Activated CD4-positive, alpha-beta memory T cell treated with anti-CD3 and anti-CD28 coated beads, Interleukin-2, amount 10 ng/mL, durations not matched to agents 7 days and 5 days (primary cell): ENCODE data around the gene PARP9. TPM values are rescaled to one million over a fixed set of nuclear protein-coding genes. Genes with fewer than 3 reads are reported as not detected.
A peak's percentile ranks its signal among the peaks of the same experiment; 100 is the strongest.
"Not testable (repeated sequence)": the region's sequence is repeated elsewhere in the genome, so short reads cannot be mapped to it uniquely, and the experiment has no call there.

Source experiments
- CTCF ChIA-PET: fragments of 350-600 bp; sonication (Branson Sonifier 250); formaldehyde crosslinking; loops from one replicate; lab custom pipeline; 2021; ENCODE audit warnings: antibody characterized with exemption, inconsistent platforms; lab: Charles Lee
- POLR2A ChIA-PET: fragments of 350-600 bp; sonication (Branson Sonifier 250); formaldehyde crosslinking; loops from one replicate; lab custom pipeline; 2021; ENCODE audit warnings: antibody characterized with exemption; lab: Charles Lee
- DNase-seq: peaks from one replicate; pipeline ENCODE4 v3.0.0-alpha.2; 2020
- H3K27ac Mint-ChIP-seq: one replicate; pipeline ENCODE4 v1.8.0; 2021; ENCODE audit warnings: mild to moderate bottlenecking, mixed read lengths
- H3K27me3 Mint-ChIP-seq: one replicate; pipeline ENCODE4 v1.8.0; 2021; ENCODE audit warnings: mixed read lengths
- H3K36me3 Mint-ChIP-seq: one replicate; pipeline ENCODE4 v1.8.0; 2021; ENCODE audit warnings: low read depth, mixed read lengths
- H3K4me1 Mint-ChIP-seq: one replicate; pipeline ENCODE4 v1.8.0; 2021; ENCODE audit warnings: mixed read lengths
- H3K4me3 Mint-ChIP-seq: one replicate; pipeline ENCODE4 v1.8.0; 2021; ENCODE audit warnings: mild to moderate bottlenecking, mixed read lengths
- H3K9me3 Mint-ChIP-seq: one replicate; pipeline ENCODE4 v1.8.0; 2021; ENCODE audit warnings: mixed read lengths
- total RNA-seq, 2 experiments: library from RNA; stranded (reverse); gene quantifications; one replicate each; pipeline ENCODE4 v1.2.3, GENCODE V29; 2021

PARP9 gene
- total RNA-seq, 2 experiments from 2014 or later, result 151 to 157 TPM

DNA sequence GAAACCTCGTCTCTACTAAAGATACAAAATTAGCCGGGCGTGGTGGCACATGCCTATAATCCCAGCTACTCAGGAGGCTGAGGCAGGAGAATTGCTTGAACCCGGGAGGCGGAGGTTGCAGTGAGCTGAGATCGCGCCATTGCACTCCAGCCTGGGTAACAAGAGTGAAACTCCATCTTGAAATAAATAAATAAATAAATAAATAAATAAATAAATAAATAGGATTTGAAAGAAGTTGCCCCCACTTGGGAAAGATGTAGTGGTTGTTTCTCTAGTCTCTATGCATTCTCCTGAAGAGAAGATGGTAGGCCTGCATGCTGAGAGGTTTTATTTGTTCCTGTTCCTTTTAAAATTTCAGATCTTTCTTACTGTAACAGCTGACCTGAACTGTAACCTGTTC is 4.0 kb upstream of the PARP9 start:
- Mint-ChIP-seq H3K4me1 (peaks cover 68% of the 10 kb centered on the region), H3K36me3 (peaks cover 83% of the 10 kb centered on the region)

DNA sequence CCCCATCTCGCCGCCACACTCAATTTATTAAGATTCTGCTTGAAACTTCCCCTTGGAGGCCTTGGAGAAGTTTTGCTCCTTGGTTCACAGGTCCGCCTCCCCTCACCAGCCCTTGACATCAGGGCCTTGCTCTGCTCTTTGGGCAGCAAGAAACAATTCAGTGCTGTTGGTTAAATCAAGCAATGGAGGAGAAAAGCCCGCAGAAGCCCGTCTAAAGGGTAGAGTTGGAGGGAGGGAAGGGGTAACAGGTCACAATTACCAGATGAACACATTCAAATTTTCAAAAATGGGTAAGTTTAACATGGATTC is 429 bp downstream of the PARP9 start:
- CTCF ChIA-PET, result interaction anchor here (1.0 to 12.3 kb wide), 6 partner anchors 11 to 1018 kb away, joined by 3 to 206 read pairs (median 4); partner anchors contain the start of genes FAM162A, PARP14 and POLQ
- Mint-ChIP-seq H3K4me3 (peak overlapping the region; percentile 98), H3K27ac (peak overlapping the region; percentile 98), H3K27me3 (no peaks in the 10 kb centered on the region), H3K4me1 (peaks cover 73% of the 10 kb centered on the region), H3K36me3 (peaks cover 83% of the 10 kb centered on the region), H3K9me3 (no peaks in the 10 kb centered on the region)
- POLR2A ChIA-PET, result interaction anchor here (1.0 to 13.4 kb wide), 21 partner anchors 11 to 1018 kb away, joined by 3 to 228 read pairs (median 7); partner anchors contain the start of genes FAM162A, HCLS1, HSPBAP1 and KPNA1
- peak; percentile 30 for DNase-seq

More for the DNA sequence above, 4.0 kb upstream of the PARP9 start:
- not testable (repeated sequence) for H3K9me3 Mint-ChIP-seq, DNase-seq, H3K4me3 Mint-ChIP-seq, H3K27me3 Mint-ChIP-seq
- ChIA-PET CTCF (interaction anchor here (1.2 kb wide), 1 partner anchor 111 kb away, joined by 6 read pairs; no protein-coding TSS in a partner anchor), POLR2A (interaction anchor here (9.1 kb wide), 1 partner anchor 8 kb away, joined by 129 read pairs; the partner anchor contains the start of gene PARP15)
- peak overlapping the region; percentile 51 for H3K27ac Mint-ChIP-seq

DNA sequence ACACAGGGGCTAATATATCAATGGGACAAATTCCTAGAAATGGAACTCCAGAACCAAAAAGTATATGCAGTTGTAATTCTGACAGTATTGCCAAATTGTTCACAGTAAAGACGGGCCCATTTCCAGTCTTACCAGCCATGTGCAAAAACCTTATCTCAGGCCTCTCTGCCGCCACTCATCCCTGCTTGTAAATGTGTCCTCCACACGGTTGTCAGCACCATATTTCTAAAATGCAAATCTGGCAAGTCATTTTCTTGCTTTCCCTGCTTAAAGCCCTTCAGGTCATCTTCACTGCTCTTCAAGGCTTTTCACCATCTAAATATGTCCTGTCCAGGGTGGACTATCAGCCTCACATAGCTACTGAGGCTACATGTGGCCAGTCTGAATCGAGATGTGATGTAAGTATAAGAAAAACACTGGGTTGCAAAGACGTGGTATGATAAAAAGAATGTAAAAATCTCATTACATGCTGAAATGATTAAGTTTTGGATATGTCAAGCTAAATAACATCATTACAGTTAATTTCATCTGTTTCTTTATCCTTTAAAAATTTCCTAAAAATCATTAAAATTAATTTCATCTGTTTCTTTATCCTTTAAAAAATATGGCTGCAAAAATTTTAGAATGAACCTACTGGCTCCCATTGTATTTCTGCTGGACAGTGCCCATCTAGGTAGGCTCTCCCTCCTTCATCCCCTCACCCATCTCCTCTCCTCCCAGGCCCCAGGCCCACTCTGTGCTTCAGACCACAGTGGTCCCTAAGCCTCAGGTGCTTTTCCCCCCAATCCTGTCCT is 980 bp downstream of the PARP9 start:
- Mint-ChIP-seq H3K36me3 (peaks cover 80% of the 10 kb centered on the region), H3K9me3 (no peaks in the 10 kb centered on the region), H3K27ac (peak overlapping the region; percentile 98), H3K4me1 (peaks cover 69% of the 10 kb centered on the region), H3K4me3 (peak overlapping the region; percentile 98), H3K27me3 (no peaks in the 10 kb centered on the region)
- ChIA-PET CTCF (interaction anchor here (0.9 to 12.3 kb wide), 5 partner anchors 8 to 124 kb away, joined by 3 to 206 read pairs (median 4); partner anchors contain the start of gene PARP14), POLR2A (interaction anchor here (1.5 to 13.4 kb wide), 5 partner anchors 13 to 147 kb away, joined by 3 to 228 read pairs (median 23); partner anchors contain the start of genes KPNA1, PARP14, PARP15 and WDR5B)
- DNase-seq, result no peak

DNA sequence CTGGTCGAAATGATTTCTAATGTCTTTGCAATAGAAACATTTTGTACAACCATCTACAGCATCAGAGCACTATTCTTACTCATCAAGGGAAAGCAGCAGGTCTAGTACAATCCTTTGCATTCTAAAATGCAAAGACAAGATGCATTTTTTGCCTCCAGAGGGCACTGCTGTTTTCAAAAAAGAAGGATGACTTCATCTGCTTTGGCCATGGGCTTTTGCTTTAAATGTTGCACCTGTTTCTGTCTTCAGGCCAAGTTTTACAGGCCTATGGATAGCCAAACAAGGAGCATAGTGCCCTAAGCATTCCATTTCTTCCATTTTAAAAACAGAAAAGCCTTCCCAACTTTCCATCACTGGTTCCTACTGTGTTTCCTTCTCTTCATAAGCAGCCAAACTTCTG is 3.4 kb downstream of the PARP9 start:
- POLR2A ChIA-PET, result interaction anchor here (9.1 to 13.4 kb wide), 2 partner anchors 16 to 119 kb away, joined by 129 to 228 read pairs; partner anchors contain the start of genes PARP14 and PARP15
- CTCF ChIA-PET, result interaction anchor here (1.0 to 12.3 kb wide), 5 partner anchors 18 to 176 kb away, joined by 3 to 206 read pairs (median 4); partner anchors contain the start of genes FAM162A and PARP14
- peaks cover 53% of the 10 kb centered on the region for H3K4me1 Mint-ChIP-seq
- H3K4me3 Mint-ChIP-seq, result peak overlapping the region; percentile 98
- peak overlapping the region; percentile 56 for H3K27ac Mint-ChIP-seq
- H3K9me3 Mint-ChIP-seq, result no peaks in the 10 kb centered on the region
- peaks cover 79% of the 10 kb centered on the region for H3K36me3 Mint-ChIP-seq
- H3K27me3 Mint-ChIP-seq, result no peaks in the 10 kb centered on the region
- DNase-seq, result peak; percentile 65

DNA sequence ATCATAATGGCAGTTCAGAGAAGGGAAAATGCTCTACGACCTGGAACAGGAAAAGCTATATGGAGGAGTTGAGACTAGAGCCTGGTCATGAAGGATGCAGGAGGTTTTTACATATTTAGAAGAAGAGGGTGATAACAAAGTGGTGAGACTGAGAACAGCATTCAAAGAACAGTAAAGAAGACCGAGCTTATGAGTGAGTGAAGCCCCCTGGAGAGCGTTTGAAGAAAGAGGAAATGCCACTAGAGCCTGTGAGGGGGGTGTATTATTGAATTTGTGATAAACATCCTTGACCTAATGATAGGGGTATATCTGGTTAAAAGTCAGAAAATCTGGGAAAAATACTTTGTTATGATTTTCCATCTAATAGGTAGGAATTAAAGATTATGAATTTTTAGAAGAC is 4.2 kb downstream of the PARP9 start:
- no peak overlapping the region for H3K4me3 Mint-ChIP-seq
- ChIA-PET POLR2A (interaction anchor here (9.1 to 13.4 kb wide), 2 partner anchors 17 to 119 kb away, joined by 129 to 228 read pairs; partner anchors contain the start of genes PARP14 and PARP15), CTCF (interaction anchor here (1.9 to 12.3 kb wide), 3 partner anchors 119 to 131 kb away, joined by 4 to 206 read pairs (median 4); partner anchors contain the start of gene PARP14)
- H3K27me3 Mint-ChIP-seq, result no peaks in the 10 kb centered on the region
- H3K4me1 Mint-ChIP-seq, result peaks cover 57% of the 10 kb centered on the region
- H3K36me3 Mint-ChIP-seq, result peaks cover 81% of the 10 kb centered on the region
- H3K9me3 Mint-ChIP-seq, result no peaks in the 10 kb centered on the region
- DNase-seq, result no peak
- no peak overlapping the region for H3K27ac Mint-ChIP-seq

DNA sequence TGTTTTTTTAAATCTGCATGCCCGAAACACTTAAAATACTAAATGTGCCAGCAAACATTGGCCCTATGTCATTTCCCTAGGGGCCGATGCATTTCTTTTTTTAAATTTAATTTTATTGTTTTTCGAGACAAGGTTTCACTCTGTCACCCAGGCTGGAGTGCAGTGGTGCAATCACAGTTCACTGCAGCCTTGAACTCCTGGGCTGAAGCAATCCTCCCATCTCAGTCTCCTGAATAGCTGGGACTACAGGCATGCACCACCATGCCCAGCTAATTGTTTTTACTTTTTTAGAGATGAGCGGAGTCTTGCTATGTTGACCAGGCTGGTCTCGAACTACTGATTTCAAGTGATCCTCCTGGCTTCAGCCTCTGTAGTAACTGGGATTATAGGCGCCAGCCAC is 5.5 kb downstream of the PARP9 start:
- no peak for DNase-seq
- Mint-ChIP-seq H3K4me3 (no peak overlapping the region), H3K4me1 (peaks cover 61% of the 10 kb centered on the region), H3K27me3 (no peaks in the 10 kb centered on the region), H3K36me3 (peaks cover 85% of the 10 kb centered on the region), H3K9me3 (no peaks in the 10 kb centered on the region), H3K27ac (no peak overlapping the region)
- POLR2A ChIA-PET, result interaction anchor here (1.5 to 13.4 kb wide), 2 partner anchors 121 to 166 kb away, joined by 5 to 228 read pairs; partner anchors contain the start of gene PARP14
- CTCF ChIA-PET, result interaction anchor here (1.1 to 12.3 kb wide), 5 partner anchors 13 to 169 kb away, joined by 3 to 206 read pairs (median 4); partner anchors contain the start of gene PARP14

DNA sequence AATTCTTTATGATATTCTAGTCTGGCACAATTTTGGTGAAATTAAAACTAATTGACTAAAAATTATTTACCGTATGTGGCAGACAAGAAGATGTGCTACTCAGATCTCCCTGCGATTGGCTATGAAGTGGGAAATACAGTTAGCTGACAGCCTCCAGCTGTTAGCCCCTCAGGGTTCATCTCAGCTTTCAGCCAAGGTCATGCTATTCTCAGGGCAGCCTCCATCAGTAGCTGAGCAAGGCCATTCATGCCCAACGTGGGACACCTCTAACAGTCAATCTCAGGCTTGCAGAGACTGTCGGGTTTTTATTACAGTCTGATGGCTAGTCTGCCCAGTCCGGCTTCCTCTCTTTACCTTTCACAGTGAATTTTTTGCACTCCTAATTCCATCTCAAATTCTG is 6.7 kb downstream of the PARP9 start:
- Mint-ChIP-seq H3K27ac (no peak overlapping the region), H3K27me3 (no peaks in the 10 kb centered on the region), H3K4me3 (no peak overlapping the region), H3K9me3 (no peaks in the 10 kb centered on the region), H3K36me3 (peaks cover 86% of the 10 kb centered on the region), H3K4me1 (peaks cover 56% of the 10 kb centered on the region)
- DNase-seq, result no peak
- POLR2A ChIA-PET, result interaction anchor here (1.4 to 13.4 kb wide), 2 partner anchors 64 to 122 kb away, joined by 3 to 228 read pairs; partner anchors contain the start of gene PARP14
- CTCF ChIA-PET, result interaction anchor here (0.5 to 12.3 kb wide), 2 partner anchors 121 to 606 kb away, joined by 3 to 206 read pairs; partner anchors contain the start of gene PARP14

DNA sequence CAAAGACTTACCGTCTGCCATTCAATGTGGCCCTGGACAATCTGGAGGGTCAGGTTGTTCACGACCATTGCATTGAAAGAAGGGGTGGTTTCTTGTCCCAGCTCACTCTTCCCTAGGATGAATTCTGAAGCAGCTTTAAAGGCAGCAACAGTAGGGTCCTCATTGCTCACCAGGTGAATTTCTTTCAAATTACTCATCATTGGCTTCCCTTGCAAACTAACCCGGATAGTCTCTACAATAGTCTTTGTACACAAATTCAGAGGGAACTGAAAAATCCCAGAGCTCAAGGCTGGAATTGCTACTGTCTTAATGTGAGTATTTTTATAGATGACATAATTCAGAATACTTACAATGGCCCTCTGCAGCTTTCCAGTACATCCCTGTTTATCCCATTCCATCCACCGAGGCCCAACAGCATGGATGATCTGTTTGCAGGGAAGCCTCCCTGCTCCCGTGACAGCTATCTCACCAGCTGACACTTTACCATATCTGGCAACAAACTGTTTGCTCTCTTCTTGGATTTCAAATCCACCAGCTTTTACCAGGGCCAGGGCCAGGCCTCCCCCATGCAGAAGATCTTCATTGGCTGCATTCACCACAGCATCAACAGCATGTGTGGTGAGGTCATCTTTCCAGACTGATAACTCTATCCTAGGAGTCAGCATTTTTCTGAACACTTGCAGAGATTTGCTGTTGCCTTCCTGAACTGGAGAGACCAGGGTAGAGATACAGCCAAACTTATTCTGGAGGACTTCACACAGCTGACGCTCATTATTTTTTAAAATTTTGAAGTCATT is 8.6 kb downstream of the PARP9 start:
- ChIA-PET CTCF (interaction anchor here (1.3 to 12.3 kb wide), 2 partner anchors 123 to 150 kb away, joined by 3 to 206 read pairs; partner anchors contain the start of gene PARP14), POLR2A (interaction anchor here (0.7 to 13.4 kb wide), 5 partner anchors 9 to 131 kb away, joined by 3 to 228 read pairs (median 4); partner anchors contain the start of genes DTX3L, PARP14 and PARP9)
- no peak overlapping the region for H3K4me3 Mint-ChIP-seq
- H3K4me1 Mint-ChIP-seq, result peaks cover 41% of the 10 kb centered on the region
- H3K27ac Mint-ChIP-seq, result no peak overlapping the region
- no peaks in the 10 kb centered on the region for H3K9me3 Mint-ChIP-seq
- DNase-seq, result no peak
- no peaks in the 10 kb centered on the region for H3K27me3 Mint-ChIP-seq
- peaks cover 89% of the 10 kb centered on the region for H3K36me3 Mint-ChIP-seq

DNA sequence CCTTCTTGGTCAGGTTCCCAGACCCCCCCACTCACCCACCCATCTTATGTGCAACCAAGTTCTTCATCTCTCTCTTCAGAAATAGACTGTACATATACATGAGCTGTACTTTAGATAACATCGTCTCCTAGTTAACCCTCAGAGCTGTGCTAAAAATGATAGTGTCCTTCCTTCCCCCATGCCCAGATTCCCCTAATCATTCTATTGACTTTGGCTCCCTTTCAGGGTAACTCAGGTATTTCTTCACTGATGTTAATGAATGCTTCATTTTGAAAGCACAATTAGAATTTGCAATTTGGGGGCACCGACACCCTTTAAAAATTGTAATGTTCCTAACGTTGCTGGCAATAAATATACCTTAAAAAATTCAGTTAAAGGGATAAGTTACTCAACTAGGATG is 10.9 kb downstream of the PARP9 start:
- ChIA-PET POLR2A (interaction anchor here (1.3 to 2.2 kb wide), 2 partner anchors 11 to 141 kb away, joined by 3 to 7 read pairs; partner anchors contain the start of genes DTX3L and PARP9), CTCF (interaction anchor here (0.6 kb wide), 1 partner anchor 766 kb away, joined by 3 read pairs; no protein-coding TSS in a partner anchor)
- Mint-ChIP-seq H3K27me3 (no peaks in the 10 kb centered on the region), H3K36me3 (peaks cover 86% of the 10 kb centered on the region), H3K9me3 (no peaks in the 10 kb centered on the region), H3K4me3 (no peak overlapping the region), H3K27ac (no peak overlapping the region), H3K4me1 (peaks cover 29% of the 10 kb centered on the region)
- no peak for DNase-seq

DNA sequence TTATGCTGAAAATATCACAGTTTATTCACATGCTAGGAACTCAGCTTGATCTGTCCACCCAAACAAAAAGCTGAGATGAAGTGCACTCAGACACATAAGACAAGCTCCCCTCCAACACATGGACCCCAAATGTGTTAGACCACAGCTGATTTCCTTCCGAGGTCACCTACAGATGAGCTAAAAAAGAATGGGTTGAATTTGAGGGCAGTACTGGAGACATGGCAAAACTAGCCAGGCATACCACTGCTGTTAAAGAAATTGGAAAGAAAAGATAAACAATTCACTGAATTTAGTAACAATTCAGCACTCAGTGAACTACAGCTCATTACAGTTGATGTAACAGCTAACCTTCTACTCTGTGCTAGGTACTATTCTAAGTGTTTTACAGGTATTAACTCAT is 15.5 kb downstream of the PARP9 start:
- peaks cover 89% of the 10 kb centered on the region for H3K36me3 Mint-ChIP-seq
- no peak overlapping the region for H3K4me3 Mint-ChIP-seq
- ChIA-PET POLR2A (interaction anchor here (1.0 to 1.8 kb wide), 4 partner anchors 11 to 134 kb away, joined by 3 to 8 read pairs (median 4); no protein-coding TSS in a partner anchor), CTCF (interaction anchor here (0.9 to 1.3 kb wide), 3 partner anchors 14 to 131 kb away, joined by 3 to 5 read pairs (median 4); no protein-coding TSS in a partner anchor)
- no peak overlapping the region for H3K27ac Mint-ChIP-seq
- H3K9me3 Mint-ChIP-seq, result no peaks in the 10 kb centered on the region
- H3K4me1 Mint-ChIP-seq, result peaks cover 9% of the 10 kb centered on the region
- no peaks in the 10 kb centered on the region for H3K27me3 Mint-ChIP-seq
- no peak for DNase-seq

DNA sequence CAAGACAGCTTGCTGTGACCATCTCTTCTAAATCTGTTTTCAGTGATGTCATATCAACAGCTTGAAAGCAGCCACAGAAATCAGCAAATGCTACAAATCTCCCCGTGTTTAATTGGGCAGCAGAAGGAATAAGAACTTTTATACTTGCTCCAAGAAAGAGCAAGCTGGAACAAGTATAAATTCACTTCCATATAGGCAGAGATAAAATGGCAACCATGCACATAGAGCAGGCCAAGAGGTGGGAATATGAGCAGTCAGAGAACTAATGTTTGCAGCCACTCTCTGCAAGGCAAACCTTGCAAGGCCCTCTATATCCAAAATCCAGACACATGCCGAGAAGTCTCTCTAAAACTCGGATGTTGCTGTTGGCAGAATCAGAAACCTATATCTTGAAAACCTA is 16.0 kb downstream of the PARP9 start:
- ChIA-PET POLR2A (interaction anchor here (0.9 to 1.8 kb wide), 5 partner anchors 11 to 133 kb away, joined by 3 to 8 read pairs (median 4); no protein-coding TSS in a partner anchor), CTCF (interaction anchor here (1.3 kb wide), 1 partner anchor 131 kb away, joined by 4 read pairs; no protein-coding TSS in a partner anchor)
- Mint-ChIP-seq H3K27ac (no peak overlapping the region), H3K27me3 (no peaks in the 10 kb centered on the region), H3K4me3 (no peak overlapping the region), H3K4me1 (peaks cover 5% of the 10 kb centered on the region), H3K9me3 (no peaks in the 10 kb centered on the region), H3K36me3 (peaks cover 89% of the 10 kb centered on the region)
- no peak for DNase-seq
